NCI-H128 (cell line): ENCODE results near the gene CAP2.
"Not testable (repeated sequence)": the region's sequence is repeated elsewhere in the genome, so short reads cannot be mapped to it uniquely, and the experiment has no call there.

Experiments
- DNase-seq: peaks from one replicate; lab custom pipeline; 2025; ENCODE audit not compliant: unreplicated experiment; lab: John Stamatoyannopoulos, UW

The CAP2 gene

DNA sequence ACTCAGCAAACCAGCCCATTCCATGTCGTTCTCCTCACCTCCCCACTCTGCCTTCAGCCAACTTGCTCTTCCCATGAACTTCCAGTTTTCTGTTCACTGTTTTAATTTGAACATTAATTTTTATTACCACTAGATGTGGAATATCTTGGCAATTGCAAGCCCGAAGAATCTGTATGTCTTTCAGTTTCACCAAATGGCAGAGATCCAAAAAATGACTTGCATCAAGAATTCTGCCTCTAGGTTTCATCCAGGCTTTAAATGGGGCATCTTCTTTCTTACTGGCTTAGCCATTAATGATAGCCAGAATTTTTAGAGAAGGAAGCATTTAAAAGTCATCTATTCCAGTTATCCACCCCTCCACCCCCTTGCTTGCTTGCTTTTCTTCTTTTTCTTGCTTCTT is 39.0 kb downstream of the CAP2 start:
- no peak for DNase-seq

DNA sequence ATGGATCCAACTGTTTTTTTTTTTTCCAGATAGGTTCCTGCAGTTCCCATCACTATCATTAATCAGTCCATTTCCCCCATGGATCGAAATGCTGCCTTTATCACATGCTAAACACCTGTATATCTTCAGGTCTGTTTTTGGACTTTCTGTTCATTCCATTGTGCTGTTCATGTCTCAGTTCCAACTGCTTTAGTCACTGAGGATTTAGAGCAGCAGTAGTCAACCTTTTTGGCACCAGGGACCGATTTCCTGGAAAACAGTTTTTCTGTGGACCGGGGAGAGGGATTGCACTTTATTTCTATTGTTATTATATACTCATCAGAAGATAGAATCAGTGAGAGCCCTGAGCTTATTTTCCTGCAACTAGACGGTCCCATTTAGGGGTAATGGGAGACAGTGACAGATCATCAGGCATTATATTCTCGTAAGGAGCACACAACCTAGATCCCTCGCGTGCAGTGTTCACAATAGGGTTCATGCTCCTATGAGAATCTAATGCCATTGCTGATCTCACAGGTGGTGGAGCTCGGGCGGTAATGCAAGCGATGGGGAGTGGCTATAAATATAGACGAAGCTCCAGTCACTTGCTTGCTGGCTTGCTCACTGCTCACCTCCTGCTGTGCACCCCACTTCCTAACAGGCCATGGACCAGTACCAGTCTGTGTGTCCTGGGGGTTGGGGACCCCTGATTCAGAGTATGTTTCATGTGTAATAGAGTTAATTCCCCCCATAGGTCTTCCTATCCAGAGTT is 46.0 kb downstream of the CAP2 start:
- no peak for DNase-seq

DNA sequence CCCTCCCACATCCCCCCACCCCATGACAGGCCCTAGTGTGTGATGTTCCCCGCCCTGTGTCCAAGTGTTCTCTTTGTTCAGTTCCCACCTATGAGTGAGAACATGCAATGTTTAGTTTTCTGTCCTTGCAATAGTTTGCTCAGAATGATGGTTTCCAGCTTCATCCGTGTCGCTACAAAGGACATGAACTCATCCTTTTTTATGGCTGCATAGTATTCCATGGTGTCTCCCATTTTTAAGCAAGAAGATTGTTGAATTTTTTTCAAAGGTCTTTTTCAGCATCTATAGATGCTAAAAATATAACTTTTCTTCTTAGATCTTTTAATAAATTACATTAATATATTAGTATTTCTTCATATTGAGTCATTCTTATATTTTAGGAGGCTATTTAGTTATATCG is 47.4 kb downstream of the CAP2 start:
- not testable (repeated sequence) for DNase-seq

DNA sequence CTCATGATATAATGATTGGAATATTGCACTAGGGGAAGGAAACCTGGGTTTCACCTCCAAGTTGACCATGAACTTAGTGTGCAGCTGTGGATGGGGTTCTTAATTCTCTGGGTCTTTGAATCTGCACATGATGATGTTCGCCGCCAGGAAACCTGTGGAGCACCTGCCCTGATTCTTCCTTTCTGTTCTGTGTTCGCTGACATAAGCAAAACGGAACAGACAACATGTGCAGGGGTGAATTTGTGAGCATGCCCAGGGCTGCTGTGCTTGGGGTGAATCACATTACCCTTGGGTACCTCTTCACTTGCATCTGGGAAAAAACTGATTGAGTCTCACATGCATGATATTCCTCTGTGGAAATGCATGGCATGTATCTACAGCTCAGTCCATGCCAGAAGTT is 48.8 kb downstream of the CAP2 start:
- no peak for DNase-seq

DNA sequence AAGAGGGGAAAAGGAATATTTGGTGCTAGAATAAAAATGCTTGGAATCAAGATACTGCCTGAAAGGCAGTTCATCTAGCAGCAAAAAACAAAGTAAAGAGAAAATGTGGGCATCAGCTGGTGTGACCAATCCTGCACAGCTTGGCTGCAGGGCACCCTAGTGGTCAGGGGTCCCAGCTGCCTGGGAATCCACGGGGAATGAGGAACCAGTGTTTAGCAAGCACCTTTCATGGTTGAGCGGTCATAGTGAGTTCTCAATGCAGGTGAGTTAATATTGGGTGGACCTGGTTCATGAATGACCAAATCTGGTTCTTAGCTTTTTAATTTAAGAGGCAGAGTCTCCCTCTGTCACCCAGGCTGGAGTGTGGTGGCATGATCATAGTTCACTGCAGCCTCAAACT is 53.3 kb downstream of the CAP2 start:
- no peak for DNase-seq

DNA sequence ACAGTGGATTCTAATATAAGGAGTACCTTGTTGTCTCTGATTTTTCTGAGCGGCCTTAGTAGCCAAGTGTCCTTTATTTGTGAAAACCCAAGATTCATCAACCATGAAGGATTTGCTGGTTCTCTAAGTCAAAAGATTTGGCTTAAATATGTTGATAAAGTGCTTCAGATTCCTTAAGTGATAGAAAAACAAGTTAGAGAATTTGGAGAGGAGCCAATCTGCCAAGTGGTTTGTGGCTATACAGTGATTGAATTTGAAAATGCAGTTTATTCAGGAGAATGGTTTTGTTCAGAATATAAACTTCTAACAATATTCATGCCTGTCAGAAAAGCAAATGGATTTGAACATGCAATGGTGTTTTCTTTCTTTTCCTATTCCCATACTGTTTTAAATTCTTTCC is 54.8 kb downstream of the CAP2 start:
- DNase-seq = no peak

DNA sequence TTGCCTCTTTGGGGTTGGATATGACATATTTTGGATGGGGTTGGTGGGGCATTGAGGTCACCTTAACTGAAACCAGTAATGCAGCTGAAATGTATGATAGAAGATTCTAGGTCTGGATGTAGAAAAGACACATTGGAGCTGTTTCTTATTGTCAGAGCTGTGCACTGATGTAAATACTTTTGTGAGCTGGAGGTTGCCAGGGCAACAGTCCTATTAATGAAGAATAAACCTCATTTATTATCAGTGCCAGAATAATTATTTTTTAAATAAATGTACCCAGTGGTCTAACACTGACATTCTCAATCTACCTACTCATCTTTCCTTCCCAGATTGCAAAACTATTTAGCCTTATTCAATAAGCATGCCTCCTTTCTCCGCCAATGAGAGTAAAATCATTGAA is 57.0 kb downstream of the CAP2 start:
- DNase-seq = no peak

DNA sequence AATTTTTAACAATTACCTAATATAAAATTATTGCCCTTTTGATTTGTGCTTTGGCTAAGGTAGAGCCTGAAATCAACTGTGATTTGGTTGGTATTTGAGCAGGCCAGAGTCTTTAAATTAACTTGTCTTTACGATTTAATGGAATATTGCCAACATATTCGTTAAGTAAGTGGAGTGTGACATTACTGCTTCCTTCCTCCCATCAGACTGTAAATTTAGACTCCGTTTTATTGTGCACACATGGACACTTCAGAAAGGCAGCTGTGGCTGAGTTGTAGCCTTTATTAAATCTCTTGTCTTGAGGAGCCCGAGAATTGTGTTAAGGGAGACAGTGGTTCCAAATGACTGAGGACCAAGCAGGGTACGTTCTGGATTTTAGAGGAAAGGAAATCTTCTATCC is 57.4 kb downstream of the CAP2 start:
- peak; percentile 27 for DNase-seq

DNA sequence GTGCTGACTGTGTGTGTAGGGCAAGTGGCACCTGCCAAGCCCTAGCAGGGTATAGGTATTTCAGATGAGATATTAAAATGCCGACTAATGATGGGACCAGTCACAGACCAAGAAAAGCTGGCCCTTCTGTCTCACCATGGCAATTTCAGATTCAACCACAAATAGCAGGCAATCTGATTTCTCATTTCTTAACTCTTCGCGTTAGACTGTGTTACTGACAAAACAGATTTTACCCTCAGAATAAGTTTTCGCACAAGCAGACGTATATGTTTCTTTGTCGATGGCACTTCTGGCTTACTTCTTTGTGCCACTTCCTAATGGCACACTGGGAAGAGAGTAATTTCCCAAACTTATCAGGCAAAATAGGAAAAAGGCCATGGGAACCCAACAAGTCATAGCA is 58.7 kb downstream of the CAP2 start:
- no peak for DNase-seq

DNA sequence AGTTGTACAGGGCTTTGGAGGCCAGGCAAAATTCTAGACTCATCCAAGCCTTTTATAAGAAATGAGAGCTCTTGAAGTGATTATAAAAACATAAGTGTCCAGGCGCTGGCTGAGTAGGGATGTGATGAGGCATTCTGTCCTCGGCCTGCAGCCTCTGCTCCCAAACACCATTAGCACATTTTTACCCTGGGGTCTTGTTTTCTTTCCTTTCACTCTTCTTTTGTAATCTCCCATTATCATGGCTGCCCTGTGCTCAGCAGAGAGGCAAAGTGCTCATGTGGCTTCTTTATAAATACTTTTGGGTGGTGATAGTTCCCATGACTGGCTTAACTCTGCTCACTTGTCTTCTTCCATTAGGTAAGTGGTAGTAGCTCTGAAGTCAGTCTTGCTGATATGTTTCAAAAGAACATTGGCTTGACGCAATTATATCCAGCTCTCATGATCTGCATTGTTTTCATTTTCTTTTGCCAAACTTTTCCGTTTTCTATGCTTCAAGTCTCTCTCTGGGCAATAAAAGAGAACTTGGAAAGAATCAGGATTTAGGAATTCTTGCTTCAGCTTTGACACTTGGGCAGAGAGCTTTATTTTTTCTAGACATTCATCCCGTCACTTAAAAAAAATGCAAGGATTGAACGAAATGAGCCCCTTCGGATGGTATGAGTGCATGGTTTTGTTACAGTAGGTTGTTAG is 61.1 kb downstream of the CAP2 start:
- DNase-seq = no peak

DNA sequence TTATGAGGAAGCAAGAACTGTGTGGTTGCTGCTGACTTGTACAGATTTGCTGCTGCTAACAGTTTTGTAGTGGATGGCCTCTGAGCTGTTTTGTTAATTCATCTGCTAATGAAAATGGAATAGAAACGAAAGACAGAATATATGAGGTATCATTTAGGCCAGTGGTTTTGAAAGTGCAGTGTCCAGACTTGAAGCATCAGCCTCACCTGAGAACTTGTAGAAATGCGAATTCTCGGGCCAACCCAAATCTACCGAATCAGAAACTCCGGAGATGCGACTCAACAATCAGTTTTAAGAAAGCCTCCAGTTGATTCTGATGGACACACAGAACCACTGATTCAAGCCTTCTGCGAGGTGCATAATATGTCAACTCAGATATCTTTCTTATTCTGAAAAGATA is 62.5 kb downstream of the CAP2 start:
- DNase-seq = no peak

DNA sequence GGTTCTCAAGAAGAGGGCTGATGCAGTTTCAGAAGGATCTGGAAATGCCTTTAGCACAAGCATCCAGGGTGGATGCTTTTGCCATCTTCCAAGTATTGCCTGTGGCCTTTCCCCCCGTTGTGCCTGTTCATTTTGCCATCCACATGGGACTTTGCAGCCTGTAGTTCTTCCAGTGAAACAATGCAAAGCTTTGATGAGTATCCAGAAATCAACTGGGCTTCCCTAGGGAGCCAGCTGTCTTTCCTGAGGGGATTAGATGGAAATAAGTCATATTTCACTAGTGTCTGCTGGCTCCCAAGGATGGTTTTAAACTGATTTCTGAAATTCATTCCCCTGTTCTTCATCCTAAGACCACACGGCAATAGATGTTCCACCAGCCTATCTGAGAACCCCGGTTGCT is 63.3 kb downstream of the CAP2 start:
- no peak for DNase-seq

DNA sequence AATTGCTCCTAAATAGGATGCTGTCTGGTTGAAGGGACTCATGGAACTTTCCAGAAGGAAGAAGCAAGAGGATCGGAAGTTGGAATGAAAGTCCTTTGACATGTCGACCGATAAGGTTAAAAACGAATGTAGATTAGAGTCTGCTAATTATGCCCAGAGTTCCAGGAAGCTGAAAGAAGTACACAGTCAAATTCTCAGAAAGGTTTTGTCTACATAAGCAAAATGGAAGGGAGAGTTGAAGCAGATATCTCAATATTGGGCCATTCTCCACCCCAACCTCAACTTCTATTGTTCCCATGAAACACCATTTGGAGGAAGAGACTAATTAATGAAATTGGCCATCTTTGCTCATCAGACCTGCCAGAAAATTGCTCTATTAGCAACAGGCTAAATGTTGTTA is 64.0 kb downstream of the CAP2 start:
- no peak for DNase-seq

DNA sequence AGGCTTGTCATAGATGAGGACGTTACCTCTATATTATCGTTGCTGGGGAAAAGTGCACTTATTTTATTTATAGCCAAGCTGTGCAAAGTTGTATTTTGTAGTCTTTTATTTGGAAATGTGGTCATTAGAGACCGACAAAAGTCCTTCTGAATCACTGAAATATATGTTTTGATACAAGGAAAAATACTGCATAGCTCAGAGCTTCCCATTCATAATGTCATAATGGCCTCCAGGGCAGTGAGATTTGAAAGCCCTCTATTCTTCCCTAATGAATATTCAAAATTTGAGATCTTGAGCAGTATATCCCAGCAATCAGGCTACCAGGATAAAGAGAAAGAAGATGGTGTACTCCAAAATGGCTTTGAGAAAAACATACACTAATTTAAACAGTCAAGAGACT is 64.6 kb downstream of the CAP2 start:
- no peak for DNase-seq

DNA sequence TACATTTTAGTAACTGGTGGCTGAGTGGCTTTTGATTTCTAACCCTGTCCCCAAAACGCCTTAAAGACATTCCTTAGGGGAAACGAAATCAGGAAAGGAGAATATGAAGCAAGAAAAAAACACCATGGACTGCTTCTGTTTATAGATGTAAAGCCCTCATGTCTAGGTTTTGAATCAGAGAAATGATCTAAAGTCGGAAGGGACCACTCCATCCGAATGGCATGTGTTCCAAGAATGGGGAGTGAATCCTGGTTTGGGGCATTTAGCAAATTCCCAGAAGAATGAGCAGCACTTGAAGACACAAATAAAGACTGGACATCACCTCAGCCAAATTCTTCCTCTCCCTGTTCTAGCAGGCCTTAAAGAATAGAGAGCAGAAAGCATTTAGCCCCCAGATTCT is 65.6 kb downstream of the CAP2 start:
- no peak for DNase-seq

DNA sequence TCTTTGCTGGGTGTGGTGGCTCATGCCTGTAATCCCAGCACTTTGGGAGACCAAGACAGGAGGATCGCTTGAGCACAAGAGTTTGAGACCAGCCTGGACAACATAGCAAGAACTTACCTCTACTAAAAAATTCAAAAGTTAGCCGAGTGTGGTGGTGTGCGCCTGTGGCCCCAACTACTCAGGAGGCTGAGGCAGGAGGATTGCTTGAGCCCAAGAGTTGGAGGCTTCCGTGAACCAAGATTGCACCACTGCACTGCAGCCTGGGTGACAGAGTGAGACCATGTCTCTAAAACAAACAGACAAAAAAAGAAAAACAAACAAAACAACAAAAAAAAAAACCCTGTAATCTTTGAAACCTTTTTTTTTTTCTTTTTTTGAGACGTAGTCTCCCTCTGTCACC is 67.5 kb downstream of the CAP2 start:
- DNase-seq = no peak

DNA sequence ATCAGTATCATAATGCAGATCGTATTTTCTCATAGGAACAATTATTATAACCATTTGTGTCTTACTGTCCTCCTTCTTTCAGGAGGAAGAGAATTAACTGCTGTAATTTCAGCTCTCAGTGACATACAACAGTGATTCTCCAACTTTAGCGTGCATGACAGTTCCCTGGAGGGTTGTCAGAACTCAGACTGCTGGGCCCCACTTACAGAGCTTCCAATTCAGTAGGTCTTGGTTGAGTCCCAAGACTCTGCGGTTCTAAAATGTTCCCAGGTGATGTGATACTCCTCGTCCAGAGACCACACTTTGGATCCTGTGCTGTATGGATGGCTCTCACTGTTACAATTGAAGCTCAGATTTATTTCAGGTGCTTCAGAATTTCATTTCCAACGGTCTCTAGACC is 72.8 kb downstream of the CAP2 start:
- no peak for DNase-seq

DNA sequence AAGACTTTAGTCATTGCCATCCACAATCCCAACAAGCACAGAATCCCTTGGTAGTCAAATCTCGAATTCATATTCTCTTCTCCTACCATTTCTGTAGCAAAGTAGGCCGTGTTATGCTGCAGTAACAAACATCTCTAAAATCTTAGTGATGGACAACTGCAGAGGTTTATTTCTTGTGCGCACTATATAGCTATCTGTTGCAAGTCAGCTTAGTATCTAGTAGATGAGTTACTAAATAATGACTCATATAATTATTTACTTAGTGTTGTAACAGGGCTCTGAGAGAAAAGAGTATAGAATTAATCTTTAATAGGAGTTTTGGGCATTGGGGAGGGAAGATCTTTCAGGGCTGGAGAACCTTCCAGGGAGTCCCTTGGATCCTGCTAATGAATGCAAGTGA is 73.3 kb downstream of the CAP2 start:
- DNase-seq = no peak

DNA sequence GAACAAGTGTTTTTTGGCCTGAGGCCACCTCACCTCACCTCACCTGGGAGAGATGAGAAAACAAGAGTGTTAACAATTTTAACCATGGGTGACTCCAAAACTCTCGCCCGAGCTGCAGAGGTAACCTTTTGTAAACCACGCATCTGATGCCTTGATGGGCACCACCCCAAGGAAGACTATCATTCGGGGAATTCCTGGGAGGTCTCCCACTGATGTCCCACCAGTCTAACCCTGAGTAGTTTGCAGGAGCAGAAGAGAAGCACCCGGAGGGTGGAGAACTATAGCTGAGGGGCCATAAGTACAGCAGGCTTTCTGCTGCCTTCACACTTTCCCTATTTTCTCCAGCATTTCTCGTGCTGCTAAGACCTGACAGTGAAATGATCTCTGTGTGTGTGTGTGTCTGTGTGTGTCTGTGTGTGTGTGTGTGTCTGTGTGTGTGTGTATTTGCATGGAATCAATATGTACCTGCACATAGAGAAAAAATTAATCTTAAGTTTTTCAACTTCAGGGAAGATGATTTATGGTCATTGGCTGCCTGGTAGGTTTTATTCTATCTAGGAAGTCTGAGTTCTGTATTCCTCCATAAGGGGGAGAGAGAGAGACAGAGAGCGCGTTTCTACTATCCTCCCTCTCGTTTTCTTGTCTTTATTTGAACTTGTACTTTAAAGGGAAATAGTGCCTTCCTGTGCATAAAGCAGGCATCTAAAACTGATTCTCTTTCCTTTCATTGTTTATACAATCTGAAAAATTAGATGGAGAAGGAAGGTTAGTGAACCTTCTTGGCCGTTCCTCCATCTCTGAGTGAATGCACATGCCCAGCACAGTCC is 75.8 kb downstream of the CAP2 start:
- no peak for DNase-seq

DNA sequence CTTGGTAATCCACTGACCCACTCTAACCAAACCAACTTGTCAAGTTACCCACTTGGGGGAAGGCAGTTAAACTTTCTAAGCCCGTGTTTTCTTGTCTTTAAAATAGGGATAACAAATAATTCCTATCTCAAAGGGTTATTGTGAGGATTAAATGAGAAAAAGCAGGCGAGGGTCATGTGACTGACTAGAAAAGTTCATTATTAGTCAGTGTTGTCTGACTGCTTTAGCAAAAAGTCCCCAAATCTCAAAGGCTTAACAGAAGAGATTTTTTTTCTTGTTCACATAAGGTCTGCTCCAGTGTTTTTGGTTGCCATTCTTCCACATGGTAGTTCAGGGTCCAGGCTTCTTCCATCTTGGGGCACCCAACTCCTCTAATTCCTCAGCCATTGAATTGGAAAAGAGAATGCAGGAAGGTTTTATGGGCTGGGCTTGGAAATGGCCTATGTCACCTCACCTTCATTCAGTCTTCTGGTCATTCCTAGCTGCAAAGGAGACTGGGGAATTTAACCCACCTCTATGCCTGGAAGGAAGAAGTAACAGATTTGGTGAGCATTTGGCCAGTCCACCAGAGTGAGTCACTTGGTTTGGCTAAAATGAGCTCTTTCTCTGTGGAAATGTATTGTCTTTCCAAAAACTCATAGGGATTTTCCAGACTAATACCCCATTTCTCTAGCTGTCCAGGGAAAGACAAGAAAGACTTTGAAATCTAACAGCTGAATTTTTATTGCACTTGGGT is 77.0 kb downstream of the CAP2 start:
- DNase-seq = no peak

DNA sequence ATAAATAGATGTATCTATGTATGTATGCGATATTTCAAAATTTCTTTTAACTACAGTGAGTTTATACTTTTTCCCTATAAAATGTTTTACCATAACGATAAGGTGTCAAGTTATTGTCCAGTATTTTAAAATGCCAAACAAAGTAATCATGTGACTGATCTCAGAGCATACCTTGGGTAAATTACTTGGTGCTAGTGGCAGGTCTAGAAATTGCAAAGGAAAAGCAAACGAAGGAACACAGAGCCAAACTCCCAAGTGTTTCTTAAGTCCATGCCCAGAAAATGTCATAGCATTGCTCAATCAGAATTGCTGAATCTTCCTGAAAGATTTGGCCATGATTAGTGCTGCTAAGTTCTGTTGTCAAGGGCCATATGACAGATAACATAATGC is 77.5 kb downstream of the CAP2 start:
- DNase-seq = no peak
